ENCODE measurements around the gene SURF4. TPM values are rescaled to one million over a fixed set of nuclear protein-coding genes. Genes with fewer than 3 reads are reported as not detected.

The SURF4 gene
- total and polyA plus RNA-seq, 2 of the 13 experiments (the other 11 are each of a cell fraction or from before 2014, with no cell fraction given), result 220 to 265 TPM

- TF ChIP-seq, protein P1, sequence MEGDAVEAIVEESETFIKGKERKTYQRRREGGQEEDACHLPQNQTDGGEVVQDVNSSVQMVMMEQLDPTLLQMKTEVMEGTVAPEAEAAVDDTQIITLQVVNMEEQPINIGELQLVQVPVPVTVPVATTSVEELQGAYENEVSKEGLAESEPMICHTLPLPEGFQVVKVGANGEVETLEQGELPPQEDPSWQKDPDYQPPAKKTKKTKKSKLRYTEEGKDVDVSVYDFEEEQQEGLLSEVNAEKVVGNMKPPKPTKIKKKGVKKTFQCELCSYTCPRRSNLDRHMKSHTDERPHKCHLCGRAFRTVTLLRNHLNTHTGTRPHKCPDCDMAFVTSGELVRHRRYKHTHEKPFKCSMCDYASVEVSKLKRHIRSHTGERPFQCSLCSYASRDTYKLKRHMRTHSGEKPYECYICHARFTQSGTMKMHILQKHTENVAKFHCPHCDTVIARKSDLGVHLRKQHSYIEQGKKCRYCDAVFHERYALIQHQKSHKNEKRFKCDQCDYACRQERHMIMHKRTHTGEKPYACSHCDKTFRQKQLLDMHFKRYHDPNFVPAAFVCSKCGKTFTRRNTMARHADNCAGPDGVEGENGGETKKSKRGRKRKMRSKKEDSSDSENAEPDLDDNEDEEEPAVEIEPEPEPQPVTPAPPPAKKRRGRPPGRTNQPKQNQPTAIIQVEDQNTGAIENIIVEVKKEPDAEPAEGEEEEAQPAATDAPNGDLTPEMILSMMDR (CRISPR knock-in tag; IDR thresholded peaks at IDR 0.05), result peak; percentile 88
- no peak for TF ChIP-seq MXD1 (CRISPR knock-in tag; IDR thresholded peaks at IDR 0.05)
- TF ChIP-seq KDM2A (CRISPR knock-in tag; IDR thresholded peaks at IDR 0.05; ENCODE audit: borderline replicate concordance, low read depth), result peak; percentile 23; the same call in 1 of the 2 replicates
- no peak for TF ChIP-seq SAFB2 (CRISPR knock-in tag; IDR thresholded peaks at IDR 0.05; ENCODE audit: borderline replicate concordance, low read depth)
- TF ChIP-seq, protein P2, sequence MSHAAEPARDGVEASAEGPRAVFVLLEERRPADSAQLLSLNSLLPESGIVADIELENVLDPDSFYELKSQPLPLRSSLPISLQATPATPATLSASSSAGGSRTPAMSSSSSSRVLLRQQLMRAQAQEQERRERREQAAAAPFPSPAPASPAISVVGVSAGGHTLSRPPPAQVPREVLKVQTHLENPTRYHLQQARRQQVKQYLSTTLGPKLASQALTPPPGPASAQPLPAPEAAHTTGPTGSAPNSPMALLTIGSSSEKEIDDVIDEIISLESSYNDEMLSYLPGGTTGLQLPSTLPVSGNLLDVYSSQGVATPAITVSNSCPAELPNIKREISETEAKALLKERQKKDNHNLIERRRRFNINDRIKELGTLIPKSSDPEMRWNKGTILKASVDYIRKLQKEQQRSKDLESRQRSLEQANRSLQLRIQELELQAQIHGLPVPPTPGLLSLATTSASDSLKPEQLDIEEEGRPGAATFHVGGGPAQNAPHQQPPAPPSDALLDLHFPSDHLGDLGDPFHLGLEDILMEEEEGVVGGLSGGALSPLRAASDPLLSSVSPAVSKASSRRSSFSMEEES (CRISPR knock-in tag; IDR thresholded peaks at IDR 0.05), result no peak
- TF ChIP-seq ZNF781 (CRISPR knock-in tag; IDR thresholded peaks at IDR 0.05; ENCODE audit: borderline replicate concordance, not compliant biosample characterization), result no peak
- TF ChIP-seq ZFP36 (IDR thresholded peaks at IDR 0.05; ENCODE audit: borderline replicate concordance, low read depth, low read length, partially characterized antibody), result no peak
- no peak for TF ChIP-seq ZNF362 (CRISPR knock-in tag; IDR thresholded peaks at IDR 0.05; ENCODE audit: borderline replicate concordance)
- no peak for TF ChIP-seq REPIN1 (CRISPR knock-in tag; IDR thresholded peaks at IDR 0.05; ENCODE audit: borderline replicate concordance, low read depth)
- TF ChIP-seq, protein P3, sequence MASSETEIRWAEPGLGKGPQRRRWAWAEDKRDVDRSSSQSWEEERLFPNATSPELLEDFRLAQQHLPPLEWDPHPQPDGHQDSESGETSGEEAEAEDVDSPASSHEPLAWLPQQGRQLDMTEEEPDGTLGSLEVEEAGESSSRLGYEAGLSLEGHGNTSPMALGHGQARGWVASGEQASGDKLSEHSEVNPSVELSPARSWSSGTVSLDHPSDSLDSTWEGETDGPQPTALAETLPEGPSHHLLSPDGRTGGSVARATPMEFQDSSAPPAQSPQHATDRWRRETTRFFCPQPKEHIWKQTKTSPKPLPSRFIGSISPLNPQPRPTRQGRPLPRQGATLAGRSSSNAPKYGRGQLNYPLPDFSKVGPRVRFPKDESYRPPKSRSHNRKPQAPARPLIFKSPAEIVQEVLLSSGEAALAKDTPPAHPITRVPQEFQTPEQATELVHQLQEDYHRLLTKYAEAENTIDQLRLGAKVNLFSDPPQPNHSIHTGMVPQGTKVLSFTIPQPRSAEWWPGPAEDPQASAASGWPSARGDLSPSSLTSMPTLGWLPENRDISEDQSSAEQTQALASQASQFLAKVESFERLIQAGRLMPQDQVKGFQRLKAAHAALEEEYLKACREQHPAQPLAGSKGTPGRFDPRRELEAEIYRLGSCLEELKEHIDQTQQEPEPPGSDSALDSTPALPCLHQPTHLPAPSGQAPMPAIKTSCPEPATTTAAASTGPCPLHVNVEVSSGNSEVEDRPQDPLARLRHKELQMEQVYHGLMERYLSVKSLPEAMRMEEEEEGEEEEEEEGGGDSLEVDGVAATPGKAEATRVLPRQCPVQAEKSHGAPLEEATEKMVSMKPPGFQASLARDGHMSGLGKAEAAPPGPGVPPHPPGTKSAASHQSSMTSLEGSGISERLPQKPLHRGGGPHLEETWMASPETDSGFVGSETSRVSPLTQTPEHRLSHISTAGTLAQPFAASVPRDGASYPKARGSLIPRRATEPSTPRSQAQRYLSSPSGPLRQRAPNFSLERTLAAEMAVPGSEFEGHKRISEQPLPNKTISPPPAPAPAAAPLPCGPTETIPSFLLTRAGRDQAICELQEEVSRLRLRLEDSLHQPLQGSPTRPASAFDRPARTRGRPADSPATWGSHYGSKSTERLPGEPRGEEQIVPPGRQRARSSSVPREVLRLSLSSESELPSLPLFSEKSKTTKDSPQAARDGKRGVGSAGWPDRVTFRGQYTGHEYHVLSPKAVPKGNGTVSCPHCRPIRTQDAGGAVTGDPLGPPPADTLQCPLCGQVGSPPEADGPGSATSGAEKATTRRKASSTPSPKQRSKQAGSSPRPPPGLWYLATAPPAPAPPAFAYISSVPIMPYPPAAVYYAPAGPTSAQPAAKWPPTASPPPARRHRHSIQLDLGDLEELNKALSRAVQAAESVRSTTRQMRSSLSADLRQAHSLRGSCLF (CRISPR knock-in tag; IDR thresholded peaks at IDR 0.05; ENCODE audit: borderline replicate concordance), result no peak
- TF ChIP-seq ZNF703 (CRISPR knock-in tag; IDR thresholded peaks at IDR 0.05; ENCODE audit: borderline replicate concordance), result no peak
- peak; percentile 85 for TF ChIP-seq HNRNPL (IDR thresholded peaks at IDR 0.05; ENCODE audit: low read depth, low read length)
- TF ChIP-seq PAF1 (CRISPR knock-in tag; IDR thresholded peaks at IDR 0.05), result no peak
Observed at GRCh38 chr9:133403766-133404453, 28.1 kb upstream of the SURF4 start (continued).
